ENCODE measurements around the gene GPHN. TPM values are rescaled to one million over a fixed set of nuclear protein-coding genes. Genes with fewer than 3 reads are reported as not detected.

The GPHN gene
- total RNA-seq, 1 experiment from 2014 or later = 23.4 TPM

- BruUV-seq (replicated peaks) = TSS peak; percentile 73
- H3K9ac ChIP-seq (ENCODE audit: low read length) = peak overlapping the region; percentile 40
- peaks cover 12% of the 10 kb centered on the region for H3F3A ChIP-seq (ENCODE audit: low read length, unreplicated experiment)
- ChIA-PET CTCF (interaction anchor here (1.3 to 2.0 kb wide), 2 partner anchors 35 to 99 kb away, joined by 4 to 11 read pairs; no protein-coding TSS in a partner anchor), POLR2A (ENCODE audit: unreplicated experiment) (interaction anchor here (0.6 to 1.0 kb wide), 6 partner anchors 35 to 105 kb away, joined by 3 to 26 read pairs (median 4); no protein-coding TSS in a partner anchor)
- intact Hi-C loops (cut with micrococcal nuclease) = loop anchor here (1.0 kb wide), 3 partner anchors 21 to 54 kb away; partner anchors contain the start of gene PALS1
- H3K36me3 ChIP-seq (ENCODE audit: low read depth, low read length) = no peaks in the 10 kb centered on the region
- no peaks in the 10 kb centered on the region for H3K9me3 ChIP-seq (ENCODE audit: low read length)
- DNase-seq (peak; percentile 97), ATAC-seq (peak; percentile 85)
- H3K27ac ChIP-seq (ENCODE audit: low read length) = peak overlapping the region; percentile 87
- no peaks in the 10 kb centered on the region for H3K79me2 ChIP-seq (ENCODE audit: low read length)
- peak overlapping the region; percentile 77 for H3K4me2 ChIP-seq (ENCODE audit: low read length)
- peak overlapping the region; percentile 52 for H3K4me3 ChIP-seq (ENCODE audit: low read length)
- H3K9me2 ChIP-seq (replicated peaks; ENCODE audit: low read length) = no peaks in the 10 kb centered on the region
- TF ChIP-seq EZH2phosphoT487 (IDR thresholded peaks at IDR 0.05; ENCODE audit: borderline replicate concordance, low read length) = no peak
- TF ChIP-seq EZH2 (IDR thresholded peaks at IDR 0.05; ENCODE audit: low read length, unreplicated experiment) = no peak
- no peak for TF ChIP-seq CTCF (conservative IDR thresholded peaks at IDR 0.05; ENCODE audit: low read depth, low read length)
- H2AFZ ChIP-seq (ENCODE audit: low read length) = peak overlapping the region; percentile 63
- no peaks in the 10 kb centered on the region for H4K20me1 ChIP-seq (ENCODE audit: low read length)
- H3K4me1 ChIP-seq (ENCODE audit: insufficient read depth, low read length) = peaks cover 35% of the 10 kb centered on the region
- H3K27me3 ChIP-seq (ENCODE audit: low read length) = no peaks in the 10 kb centered on the region
These were observed 679.0 kb downstream of the GPHN start for GRCh38 chr14:67186789-67187584.

- Histone ChIP-seq H3K36me3 (ENCODE audit: low read depth, low read length) (no peaks in the 10 kb centered on the region), H3K4me2 (ENCODE audit: low read length) (peak overlapping the region; percentile 77), H3K27ac (ENCODE audit: low read length) (peak overlapping the region; percentile 87), H3K9me3 (ENCODE audit: low read length) (no peaks in the 10 kb centered on the region), H3K9me2 (replicated peaks; ENCODE audit: low read length) (no peaks in the 10 kb centered on the region), H3K4me3 (ENCODE audit: low read length) (peak overlapping the region; percentile 46), H3K27me3 (ENCODE audit: low read length) (no peaks in the 10 kb centered on the region), H3F3A (ENCODE audit: low read length, unreplicated experiment) (peaks cover 12% of the 10 kb centered on the region), H3K9ac (ENCODE audit: low read length) (peak overlapping the region; percentile 40), H2AFZ (ENCODE audit: low read length) (no peak overlapping the region), H4K20me1 (ENCODE audit: low read length) (no peaks in the 10 kb centered on the region), H3K4me1 (ENCODE audit: insufficient read depth, low read length) (peaks cover 35% of the 10 kb centered on the region), H3K79me2 (ENCODE audit: low read length) (no peaks in the 10 kb centered on the region)
- POLR2A ChIA-PET (ENCODE audit: unreplicated experiment) = interaction anchor here (0.6 kb wide), 2 partner anchors 114 to 485 kb away, joined by 3 to 10 read pairs; no protein-coding TSS in a partner anchor
- ATAC-seq = peak; percentile 84
- CTCF ChIA-PET = interaction anchor here (0.5 to 2.0 kb wide), 4 partner anchors 34 to 172 kb away, joined by 4 to 11 read pairs (median 4); partner anchors contain the start of gene ATP6V1D
- no peak for TF ChIP-seq EZH2phosphoT487 (IDR thresholded peaks at IDR 0.05; ENCODE audit: borderline replicate concordance, low read length)
- TF ChIP-seq CTCF (conservative IDR thresholded peaks at IDR 0.05; ENCODE audit: low read depth, low read length) = no peak
- TF ChIP-seq EZH2 (IDR thresholded peaks at IDR 0.05; ENCODE audit: low read length, unreplicated experiment) = no peak
- DNase-seq = peak; percentile 98
- no TSS peak for BruUV-seq (replicated peaks)
- intact Hi-C loops (cut with micrococcal nuclease) = loop anchor here (1.0 kb wide), 3 partner anchors 22 to 53 kb away; partner anchors contain the start of gene PALS1
These were observed 679.9 kb downstream of the GPHN start for GRCh38 chr14:67187826-67188225.

Measured in PC-3 (cell line).